IPS DF 6.9 (cell line): ENCODE measurements around the gene SUSD4.

Source experiments
- DNase-seq: peaks from one replicate; pipeline ENCODE4 v3.0.0-alpha.2; 2013; ENCODE audit warnings: low read depth, low spot score
- H3K27ac ChIP-seq: one replicate; pipeline ENCODE4 v1.5.1; 2013; ENCODE audit warnings: low read length, control low read depth
- H3K27me3 ChIP-seq: 2 replicates; pipeline ENCODE4 v1.6.1; 2013; ENCODE audit warnings: mild to moderate bottlenecking, low read length; ENCODE audit not compliant: control insufficient read depth, insufficient read depth
- H3K36me3 ChIP-seq: 2 replicates; pipeline ENCODE4 v1.6.1; 2013; ENCODE audit warnings: low read length; ENCODE audit not compliant: control insufficient read depth, insufficient read depth
- H3K4me1 ChIP-seq: 2 replicates; pipeline ENCODE4 v1.6.1; 2013; ENCODE audit warnings: low read length; ENCODE audit not compliant: control insufficient read depth, insufficient read depth
- H3K4me3 ChIP-seq: 2 replicates; pipeline ENCODE4 v1.5.1; 2013; ENCODE audit warnings: mild to moderate bottlenecking, low read length
- H3K9me3 ChIP-seq: 2 replicates; pipeline ENCODE4 v1.6.1; 2013; ENCODE audit warnings: low read length, inconsistent platforms; ENCODE audit not compliant: control insufficient read depth, insufficient read depth
- WGBS: extraction: QIAGEN DNeasy Blood & Tissue Kit; methylation state at CpG from one replicate; pipeline ENCODE4 v1.1.7; 2013; ENCODE audit warnings: mixed read lengths, missing lambda C conversion rate; ENCODE audit not compliant: insufficient read length, insufficient coverage; 5-methylcytosine and 5-hydroxymethylcytosine counted together

The SUSD4 gene

GRCh38 chr1:223175633-223176032 lies 188.3 kb downstream of the SUSD4 start:
- H3K27ac ChIP-seq = no peak overlapping the region
- H3K4me3 ChIP-seq = no peak overlapping the region
- WGBS = no CpG with 5 or more reads among the region's 3 CpGs
- no peaks in the 10 kb centered on the region for H3K4me1 ChIP-seq
- H3K9me3 ChIP-seq = no peaks in the 10 kb centered on the region
- H3K27me3 ChIP-seq = no peaks in the 10 kb centered on the region
- no peak for DNase-seq
- H3K36me3 ChIP-seq = no peaks in the 10 kb centered on the region

GRCh38 chr1:223175032-223175431 lies 188.9 kb downstream of the SUSD4 start:
- H3K4me3 ChIP-seq = no peak overlapping the region
- no peak overlapping the region for H3K27ac ChIP-seq
- WGBS = no CpG with 5 or more reads among the region's 4 CpGs
- no peaks in the 10 kb centered on the region for H3K36me3 ChIP-seq
- DNase-seq = no peak
- no peaks in the 10 kb centered on the region for H3K4me1 ChIP-seq
- no peaks in the 10 kb centered on the region for H3K27me3 ChIP-seq
- H3K9me3 ChIP-seq = no peaks in the 10 kb centered on the region
